Measurements from ENCODE around the gene STAB1.

STAB1 gene

GRCh38 chr3:52458031-52458760 lies 36.9 kb upstream of the STAB1 start:
- no peak for DNase-seq (ENCODE audit: low read depth in 2 of 3, low spot score in 2 of 3)

- no peak for DNase-seq (ENCODE audit: low read depth in 2 of 3, low spot score in 2 of 3)
Observed at GRCh38 chr3:52458770-52459545, 36.2 kb upstream of the STAB1 start.

DNA sequence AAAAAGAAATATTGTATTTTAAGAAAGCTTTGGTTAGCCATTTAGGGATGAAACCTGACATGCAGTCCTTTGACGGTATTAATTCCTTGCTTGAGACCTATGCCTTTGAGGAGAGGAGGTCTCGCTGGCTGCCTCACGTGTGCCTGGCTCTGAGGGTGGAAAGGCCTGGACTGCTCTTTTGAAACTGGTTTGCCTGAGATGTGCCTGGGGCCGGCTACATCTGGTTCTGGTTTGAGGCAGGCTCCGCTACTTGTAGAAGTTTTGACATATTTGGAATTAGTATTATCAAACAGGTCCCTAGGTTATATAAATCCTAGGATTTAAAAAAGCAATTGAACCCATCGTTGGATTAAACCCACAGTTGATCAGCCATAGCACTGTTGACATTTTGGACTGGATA lies 33.3 kb upstream of the STAB1 start:
- no peak for DNase-seq (ENCODE audit: low read depth in 2 of 3, low spot score in 2 of 3)

DNA sequence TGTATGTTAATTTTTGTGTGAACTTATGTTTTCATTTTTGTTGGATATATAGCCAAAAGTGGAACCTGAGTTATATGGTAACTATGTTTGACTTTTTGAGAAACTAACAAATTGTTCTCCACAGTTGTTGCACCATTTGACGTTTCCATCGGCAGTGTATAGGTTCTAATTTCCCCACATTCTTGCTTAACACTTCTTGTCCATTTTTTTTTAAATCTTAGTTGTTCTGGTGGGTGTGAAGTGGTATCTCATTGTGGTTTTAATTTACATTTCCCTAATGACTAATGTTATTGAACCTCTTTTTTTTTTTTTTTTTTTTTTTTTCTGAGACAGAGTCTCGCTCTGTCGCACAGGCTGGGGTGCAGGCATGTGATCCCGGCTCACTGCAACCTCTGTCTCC lies 31.7 kb upstream of the STAB1 start:
- DNase-seq (ENCODE audit: low read depth in 2 of 3, low spot score in 2 of 3), result no peak

DNA sequence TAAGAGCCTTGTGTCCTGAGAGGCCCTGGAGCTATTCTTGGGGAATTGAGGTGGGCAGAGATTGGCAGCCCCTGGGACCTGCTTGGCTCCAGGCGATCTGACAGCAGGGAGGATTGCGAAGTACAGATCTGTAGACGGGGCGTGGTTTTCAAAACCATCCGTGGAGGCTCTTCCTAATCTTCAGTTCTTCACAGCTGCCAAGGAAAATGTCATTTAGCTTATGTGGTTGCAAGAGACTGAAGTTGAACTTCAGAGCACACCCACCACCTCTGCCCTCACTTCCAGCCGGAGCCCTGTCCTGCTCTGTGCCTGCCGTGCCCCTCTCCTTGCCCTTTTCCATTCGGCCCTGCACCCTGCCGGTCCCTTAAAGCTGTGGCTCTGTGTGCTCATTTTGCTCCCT lies 26.8 kb upstream of the STAB1 start:
- no peak for DNase-seq (ENCODE audit: low read depth in 2 of 3, low spot score in 2 of 3)

GRCh38 chr3:52469001-52469400 lies 26.1 kb upstream of the STAB1 start:
- DNase-seq (ENCODE audit: low read depth in 2 of 3, low spot score in 2 of 3), result no peak

DNA sequence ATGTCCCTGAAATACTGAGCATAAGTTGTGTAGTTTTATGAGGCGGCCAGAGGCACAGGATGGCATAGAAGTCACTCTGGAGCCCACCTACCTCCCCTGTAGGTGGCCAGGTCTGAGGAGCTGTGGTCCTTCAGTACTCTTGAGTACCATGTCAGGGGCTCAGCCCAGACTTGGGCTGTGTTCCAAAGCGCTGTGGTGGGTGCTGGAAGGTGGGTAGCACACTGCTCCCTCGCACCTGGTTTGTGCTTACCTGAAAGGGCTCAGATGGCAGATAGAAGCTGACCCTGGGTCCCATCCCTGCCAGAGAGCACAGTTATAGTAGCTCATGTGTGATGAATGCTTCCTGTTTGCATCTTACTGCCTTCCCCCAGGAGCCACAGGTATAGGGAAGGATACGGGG lies 24.2 kb upstream of the STAB1 start:
- no peak for DNase-seq (ENCODE audit: low read depth in 2 of 3, low spot score in 2 of 3)

GRCh38 chr3:52471371-52472238 lies 23.5 kb upstream of the STAB1 start:
- DNase-seq (ENCODE audit: low read depth in 2 of 3, low spot score in 2 of 3), result no peak

DNA sequence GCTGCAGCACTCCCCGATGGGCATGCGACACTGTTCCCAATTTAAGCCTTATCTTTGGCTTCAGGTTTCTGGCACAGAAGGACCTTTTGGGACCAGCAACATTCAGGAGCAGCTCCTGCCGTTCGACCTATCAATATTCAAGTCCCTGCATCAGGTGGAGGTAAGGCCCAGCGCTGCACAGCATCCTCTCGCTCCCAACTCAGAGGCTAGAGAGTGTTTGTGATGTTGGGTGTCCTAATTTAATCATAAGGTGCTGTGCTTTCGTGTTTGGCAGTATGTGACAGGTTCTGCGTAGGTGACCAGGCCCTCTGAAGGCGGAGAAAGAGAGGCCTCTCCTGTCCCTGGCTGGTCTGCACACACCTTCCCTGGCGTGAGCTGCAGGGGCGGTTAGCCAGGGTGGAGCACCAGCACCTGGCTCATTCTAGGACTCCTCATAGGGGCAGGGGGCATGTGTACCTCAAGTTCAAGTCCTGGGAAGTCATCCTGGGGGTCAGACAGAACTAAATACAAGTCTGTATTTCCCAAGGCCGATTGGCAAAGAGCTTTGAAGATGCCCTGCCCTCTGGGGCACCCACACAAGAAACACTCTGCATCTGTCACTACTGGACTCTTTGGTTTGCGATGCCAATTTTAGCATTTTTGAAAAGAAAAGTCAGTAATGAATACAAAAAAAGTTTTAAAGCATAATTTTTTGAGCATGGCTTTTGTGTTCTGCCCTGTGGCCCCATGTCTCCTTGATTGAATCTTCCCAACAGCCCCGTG lies 22.7 kb upstream of the STAB1 start:
- DNase-seq (ENCODE audit: low read depth in 2 of 3, low spot score in 2 of 3), result no peak

DNA sequence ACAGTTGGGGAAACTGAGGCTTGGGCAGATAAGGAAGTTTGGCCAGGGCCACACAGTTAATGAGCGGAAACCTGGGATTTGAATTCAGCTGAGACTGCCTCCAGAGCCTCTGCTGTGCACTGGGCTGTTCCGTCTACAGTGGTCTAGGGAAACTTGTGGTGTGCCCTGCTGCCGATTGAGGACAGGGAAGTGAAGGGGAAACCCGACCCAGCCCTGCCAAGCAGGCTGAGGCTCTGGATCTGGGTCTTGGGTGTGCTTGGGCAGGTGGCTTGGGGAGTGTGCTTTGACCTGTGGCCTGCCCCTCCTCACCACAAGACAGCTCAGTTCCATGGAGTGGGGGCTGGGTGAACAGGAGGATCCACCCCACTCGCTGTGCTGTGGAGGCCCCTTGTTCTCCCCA lies 22.1 kb upstream of the STAB1 start:
- no peak for DNase-seq (ENCODE audit: low read depth in 2 of 3, low spot score in 2 of 3)

DNA sequence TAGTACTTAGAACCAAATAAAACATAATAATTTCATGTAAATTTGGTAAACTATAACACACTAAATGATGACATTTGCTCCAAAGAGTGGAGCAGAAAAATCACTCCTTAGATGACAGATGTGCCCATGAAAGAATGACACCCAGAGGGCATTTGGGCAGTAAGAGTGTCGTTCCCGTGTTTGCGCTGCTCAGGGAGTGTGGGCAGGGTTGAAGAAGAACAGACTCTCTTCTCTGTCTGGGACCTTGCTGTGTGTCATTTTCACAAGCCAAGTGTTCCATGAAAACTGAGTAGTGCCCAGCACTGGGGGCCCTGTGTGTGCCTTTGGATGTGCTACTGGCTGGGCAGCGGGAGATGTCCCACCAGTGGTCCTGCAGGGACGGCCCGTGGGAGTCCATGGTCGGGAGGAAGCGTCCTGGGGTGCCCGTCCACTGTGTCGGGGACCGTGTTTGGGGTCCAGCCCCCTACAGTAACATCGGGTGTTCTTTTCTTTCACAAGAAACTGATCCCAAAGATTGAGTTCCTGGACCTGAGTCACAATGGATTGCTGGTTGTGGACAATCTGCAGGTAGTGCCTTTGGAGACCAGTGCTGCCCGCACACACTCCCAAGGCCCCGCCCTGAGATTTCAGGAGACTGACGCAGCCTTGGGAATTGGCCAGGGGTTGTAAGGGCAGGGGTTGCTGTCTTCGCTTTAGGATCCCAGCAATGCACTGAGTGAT lies 17.9 kb upstream of the STAB1 start:
- DNase-seq (ENCODE audit: low read depth in 2 of 3, low spot score in 2 of 3), result no peak

DNA sequence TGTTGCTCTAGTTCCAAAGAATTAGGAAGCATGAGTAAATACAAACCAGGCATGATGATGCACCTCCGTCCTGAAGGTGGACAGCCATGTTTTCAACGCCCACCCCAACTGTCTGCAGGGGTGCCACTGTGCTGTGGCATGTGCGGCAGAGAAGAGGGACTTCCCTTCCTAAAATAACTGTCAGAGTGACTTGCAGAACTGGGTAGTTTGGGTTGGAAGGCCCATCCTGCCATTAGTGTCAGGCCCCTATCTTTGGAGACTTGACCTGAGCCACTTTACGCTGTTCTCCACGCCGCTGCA lies 17.4 kb upstream of the STAB1 start:
- no peak for DNase-seq (ENCODE audit: low read depth in 2 of 3, low spot score in 2 of 3)

GRCh38 chr3:52479037-52479876 lies 15.9 kb upstream of the STAB1 start:
- DNase-seq (ENCODE audit: low read depth in 2 of 3, low spot score in 2 of 3), result no peak

- no peak for DNase-seq (ENCODE audit: low read depth in 2 of 3, low spot score in 2 of 3)
Observed at GRCh38 chr3:52479877-52480575, 15.1 kb upstream of the STAB1 start.

DNA sequence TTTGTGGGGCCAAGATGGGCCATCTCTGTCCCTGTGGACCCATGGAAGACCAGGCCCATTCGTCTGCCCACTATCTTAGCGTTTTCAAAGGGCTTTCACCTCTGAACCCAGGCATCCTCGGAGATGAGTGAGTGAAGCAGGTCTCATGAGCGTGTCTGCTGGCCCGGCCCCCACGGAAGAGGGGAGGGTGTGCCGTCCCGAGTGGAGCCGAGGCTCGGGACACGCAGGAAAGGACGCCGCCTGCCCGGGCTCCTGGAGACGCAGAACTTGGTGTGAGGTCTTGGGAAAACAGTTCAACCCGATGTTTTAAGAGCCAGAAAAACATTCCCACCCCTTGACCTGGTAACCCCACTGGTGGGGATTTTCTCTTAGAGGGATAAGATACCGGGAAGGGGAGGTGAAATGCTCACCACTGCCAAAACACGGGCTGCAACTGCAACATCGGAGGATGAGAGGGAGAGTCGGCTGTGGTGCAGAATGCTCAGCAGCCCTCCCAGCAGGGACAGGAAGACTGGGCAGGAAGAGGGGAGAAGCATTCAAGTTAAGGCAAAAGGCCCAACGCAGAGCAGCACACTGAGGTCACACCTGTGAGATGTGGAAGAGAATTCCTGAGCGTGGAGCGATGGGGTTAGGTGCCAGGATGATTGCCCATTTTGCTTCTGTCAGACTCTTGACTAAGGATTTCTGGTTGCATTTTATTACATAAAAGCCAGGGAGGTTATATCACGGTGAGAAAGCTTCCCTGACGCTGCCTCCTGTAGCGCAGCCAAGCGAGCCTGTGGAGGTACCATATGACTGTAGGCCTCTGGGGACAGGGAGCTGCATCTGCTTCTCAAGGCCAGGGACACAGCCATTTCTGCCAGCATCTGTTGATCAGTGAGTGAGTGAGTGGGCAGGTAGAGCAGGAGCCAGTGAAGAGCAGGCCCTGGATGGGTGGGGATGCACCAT lies 14.1 kb upstream of the STAB1 start:
- DNase-seq (ENCODE audit: low read depth in 2 of 3, low spot score in 2 of 3), result no peak

DNA sequence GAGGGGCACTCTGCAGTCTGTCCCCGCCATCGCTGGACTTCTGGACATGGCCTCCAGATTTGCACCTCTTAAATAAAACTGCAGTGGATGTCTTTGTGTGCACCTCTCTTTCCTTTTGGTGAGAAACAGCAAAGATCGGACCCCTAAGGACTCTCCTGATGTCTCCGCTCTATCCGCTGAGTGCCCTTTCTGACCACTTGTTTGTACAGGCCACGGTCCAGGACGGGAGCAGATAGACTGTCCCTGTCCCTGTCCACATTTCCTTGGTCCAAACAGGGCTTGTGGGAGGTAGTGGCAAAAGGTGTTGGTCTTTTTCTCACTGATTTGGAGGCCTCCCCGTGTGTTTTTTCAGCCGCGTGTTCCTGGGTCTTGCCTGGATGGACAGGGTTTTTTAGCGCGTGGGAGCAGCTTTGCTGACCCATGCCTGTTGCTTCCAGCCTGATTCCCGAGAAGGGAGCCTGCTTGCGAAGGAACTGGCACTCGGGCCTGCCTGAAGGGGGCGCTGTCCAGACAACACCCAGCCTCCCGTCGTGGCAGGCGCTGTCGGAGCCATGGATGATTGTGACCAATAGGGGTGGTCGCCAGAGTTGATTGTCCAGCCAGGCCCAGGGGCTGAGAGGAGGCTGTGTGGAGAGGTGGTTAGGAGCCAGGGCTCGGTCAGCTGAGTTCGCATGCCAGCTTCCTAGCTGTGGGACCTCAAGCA lies 13.2 kb upstream of the STAB1 start:
- no peak for DNase-seq (ENCODE audit: low read depth in 2 of 3, low spot score in 2 of 3)

DNA sequence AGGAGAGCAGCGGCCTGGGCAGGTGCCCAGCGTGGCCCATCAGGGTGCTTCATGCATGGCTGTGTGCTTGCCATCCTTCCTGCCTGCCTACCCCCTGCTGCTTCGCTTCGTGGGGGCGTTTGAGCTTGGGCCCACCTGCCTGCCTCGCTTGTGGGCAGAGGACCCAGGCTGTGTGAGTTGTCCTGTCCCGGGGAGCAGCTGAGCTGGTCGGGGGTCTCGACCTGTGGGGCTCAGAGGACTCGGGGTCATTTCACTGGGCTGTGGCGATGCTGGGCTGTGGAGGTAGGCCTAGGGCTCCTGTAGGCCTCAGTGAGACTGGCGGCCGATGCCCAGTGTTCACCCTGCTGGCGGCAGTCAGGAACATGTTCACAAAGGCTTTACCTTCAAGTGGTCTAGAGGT lies 12.1 kb upstream of the STAB1 start:
- DNase-seq (ENCODE audit: low read depth in 2 of 3, low spot score in 2 of 3), result no peak

Data from activated CD8-positive, alpha-beta memory T cell treated with anti-CD3 and anti-CD28 coated beads for 48 hours (primary cell).